NCI-H1930 (cell line): ENCODE results near the gene USP25.

Source experiments
- DNase-seq, 2 experiments: peaks; one replicate each; lab custom pipeline; 2025; lab: John Stamatoyannopoulos, UW

USP25 gene

DNA sequence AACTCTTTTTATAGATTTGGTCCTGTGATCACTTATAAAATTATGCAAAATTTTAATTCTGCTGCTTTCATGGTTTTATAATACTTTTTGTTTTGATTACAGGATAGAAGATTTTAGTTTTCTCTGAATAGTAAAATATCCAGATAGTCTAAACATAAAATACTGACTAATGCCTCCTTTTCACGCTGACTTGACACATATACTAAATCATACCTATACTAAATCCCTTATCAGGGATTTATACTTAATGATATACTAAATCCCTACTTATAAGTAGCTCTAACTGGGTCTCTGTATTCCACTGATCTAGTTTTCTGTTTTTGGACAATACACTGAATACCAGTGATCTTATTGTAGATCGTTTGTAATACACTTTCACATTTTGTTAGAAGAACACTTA lies 128.0 kb downstream of the USP25 start:
- DNase-seq, result no peak

DNA sequence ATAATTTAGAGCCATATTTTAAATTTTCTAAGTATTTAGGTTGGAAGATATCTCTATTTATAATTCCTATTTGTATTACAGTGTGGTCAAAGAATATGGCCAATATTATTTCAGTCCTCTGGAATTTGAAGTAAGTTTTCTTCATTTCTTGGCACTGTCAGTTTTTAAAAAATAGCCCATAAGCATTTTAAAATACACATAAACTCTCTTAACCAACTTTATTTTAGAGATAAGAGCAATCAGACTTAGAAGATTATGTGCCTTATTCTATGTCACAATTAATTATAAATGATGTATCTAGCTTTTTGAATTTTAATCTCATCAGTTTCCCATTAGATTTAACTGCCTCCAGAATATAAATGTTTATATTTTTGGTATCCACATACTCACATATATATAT lies 130.8 kb downstream of the USP25 start:
- no peak for DNase-seq

DNA sequence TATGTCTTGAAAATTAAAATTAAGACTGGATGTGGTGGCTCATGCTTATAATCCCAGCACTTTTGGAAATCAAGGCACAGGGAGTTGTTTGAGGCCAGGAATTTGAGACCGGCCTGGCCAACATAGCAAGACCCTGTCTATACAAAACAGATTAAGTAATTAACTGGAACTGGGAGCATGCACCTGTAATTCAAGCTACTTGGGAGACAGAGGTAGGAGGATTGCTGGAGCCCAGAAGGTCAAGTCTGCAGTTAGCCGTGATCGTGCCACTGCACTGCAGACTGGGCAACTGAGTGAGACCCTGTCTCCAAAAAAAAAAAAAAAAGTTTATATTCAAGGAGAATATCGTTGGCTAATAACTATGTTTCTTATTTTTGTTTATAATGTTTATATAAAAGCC lies 139.2 kb downstream of the USP25 start:
- DNase-seq, result no peak

DNA sequence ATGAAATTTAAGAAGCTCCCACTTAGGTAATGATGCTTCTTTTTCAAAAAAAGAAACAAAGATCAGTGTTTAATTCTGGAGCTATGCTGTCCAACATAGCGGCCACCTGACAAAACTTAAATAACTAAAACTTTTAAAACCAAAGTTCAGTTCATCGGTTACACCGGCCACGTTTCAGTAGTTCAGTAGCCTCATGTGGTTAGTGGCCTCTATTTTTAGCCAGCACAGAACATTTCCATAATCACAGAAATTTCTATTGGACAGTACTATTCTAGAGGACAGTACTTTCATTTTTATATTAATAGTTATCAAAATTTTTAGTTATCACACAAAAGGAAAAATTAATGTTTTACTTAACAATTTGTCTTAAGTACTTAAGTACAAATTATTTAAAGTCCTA lies 141.0 kb downstream of the USP25 start:
- DNase-seq, result no peak

DNA sequence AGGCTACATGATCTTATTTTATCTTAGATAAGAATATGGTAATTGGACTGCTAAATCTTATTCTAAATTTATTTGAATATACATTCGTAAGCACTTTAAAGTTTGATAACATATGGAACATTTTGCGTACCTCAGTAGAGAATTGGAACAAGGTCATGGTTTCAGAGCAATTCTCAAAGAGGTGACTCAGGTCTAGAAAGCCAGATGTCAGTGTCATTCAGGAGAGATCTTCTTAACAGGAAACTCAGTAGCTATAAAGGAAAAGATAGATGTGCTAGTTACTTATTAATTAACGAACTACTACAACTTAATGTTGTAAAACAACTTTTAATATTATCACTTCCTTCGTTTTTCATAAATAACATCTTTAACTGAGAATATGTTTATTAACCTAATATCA lies 142.5 kb downstream of the USP25 start:
- no peak for DNase-seq

DNA sequence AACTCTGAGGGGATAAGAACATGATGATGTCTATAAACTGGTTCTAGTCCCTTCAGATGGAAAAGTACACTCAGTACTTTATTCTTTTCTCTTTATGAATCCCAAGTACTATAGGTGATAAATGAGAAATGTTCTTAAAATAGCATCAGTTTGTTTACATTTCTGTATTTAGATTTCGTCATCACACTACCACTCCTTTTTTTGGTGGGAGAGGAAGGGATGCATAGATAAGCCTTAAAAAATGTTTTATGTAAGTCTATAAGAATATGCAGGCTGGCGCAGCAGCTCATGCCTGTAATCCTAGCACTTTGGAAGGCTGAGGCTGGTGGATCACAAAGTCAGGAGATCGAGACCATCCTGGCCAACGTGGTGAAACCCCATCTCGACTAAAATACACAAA lies 144.8 kb downstream of the USP25 start:
- DNase-seq, result no peak

DNA sequence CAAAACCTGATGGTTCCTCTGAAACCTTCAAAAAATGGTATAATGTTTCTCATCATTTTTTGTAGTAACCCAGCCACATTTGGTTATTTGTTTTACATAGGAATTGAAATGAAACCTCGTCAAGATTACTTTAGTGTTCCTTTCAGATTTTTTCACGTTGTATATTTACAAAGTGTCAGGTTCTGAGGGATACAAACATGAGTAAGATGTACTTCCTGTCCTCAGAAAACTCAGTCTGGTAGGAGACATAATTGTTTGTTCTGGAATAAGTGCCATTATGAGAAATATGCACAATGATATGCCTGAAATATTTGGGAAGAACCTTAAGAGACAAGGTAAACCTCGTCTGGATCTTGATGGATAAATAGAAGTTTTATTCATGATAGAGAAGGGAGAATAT lies 145.5 kb downstream of the USP25 start:
- DNase-seq, result no peak

DNA sequence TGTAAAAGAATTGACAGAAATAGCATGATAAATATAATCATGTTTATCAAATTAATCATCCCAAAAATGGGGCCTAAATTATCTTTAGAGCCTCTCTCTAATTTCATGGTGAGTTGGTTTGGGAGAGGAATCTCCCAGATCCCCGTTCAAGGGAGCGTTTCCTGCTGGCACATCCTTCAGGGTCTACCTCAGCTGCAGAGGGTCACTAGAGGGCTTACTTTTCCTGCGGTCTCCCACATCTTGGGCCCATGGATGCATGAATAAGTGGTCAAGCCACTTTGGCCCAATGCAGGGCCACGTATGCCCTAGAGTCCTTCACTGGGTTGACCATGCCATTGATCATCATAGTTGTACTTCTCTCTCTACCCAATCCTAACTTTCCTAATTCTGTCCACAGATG lies 164.1 kb downstream of the USP25 start:
- no peak for DNase-seq

DNA sequence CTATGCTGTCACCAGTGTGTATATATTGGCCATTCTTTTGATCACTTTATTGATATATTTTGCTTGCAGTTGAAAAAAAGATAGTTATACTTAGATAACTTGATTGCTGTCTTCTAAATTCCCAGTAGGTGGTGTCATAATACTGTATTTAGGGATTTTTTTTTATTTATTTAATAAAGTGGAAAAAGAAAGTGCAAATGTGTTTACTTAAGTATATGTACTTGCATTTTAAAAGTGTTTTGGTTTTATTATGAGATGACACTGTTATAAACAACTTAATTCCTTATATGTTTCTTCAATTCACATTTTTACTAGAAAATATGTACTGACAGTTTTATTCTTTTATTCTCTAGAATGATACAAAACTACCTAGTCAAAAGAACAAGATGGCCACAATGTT lies 164.8 kb downstream of the USP25 start:
- no peak for DNase-seq

DNA sequence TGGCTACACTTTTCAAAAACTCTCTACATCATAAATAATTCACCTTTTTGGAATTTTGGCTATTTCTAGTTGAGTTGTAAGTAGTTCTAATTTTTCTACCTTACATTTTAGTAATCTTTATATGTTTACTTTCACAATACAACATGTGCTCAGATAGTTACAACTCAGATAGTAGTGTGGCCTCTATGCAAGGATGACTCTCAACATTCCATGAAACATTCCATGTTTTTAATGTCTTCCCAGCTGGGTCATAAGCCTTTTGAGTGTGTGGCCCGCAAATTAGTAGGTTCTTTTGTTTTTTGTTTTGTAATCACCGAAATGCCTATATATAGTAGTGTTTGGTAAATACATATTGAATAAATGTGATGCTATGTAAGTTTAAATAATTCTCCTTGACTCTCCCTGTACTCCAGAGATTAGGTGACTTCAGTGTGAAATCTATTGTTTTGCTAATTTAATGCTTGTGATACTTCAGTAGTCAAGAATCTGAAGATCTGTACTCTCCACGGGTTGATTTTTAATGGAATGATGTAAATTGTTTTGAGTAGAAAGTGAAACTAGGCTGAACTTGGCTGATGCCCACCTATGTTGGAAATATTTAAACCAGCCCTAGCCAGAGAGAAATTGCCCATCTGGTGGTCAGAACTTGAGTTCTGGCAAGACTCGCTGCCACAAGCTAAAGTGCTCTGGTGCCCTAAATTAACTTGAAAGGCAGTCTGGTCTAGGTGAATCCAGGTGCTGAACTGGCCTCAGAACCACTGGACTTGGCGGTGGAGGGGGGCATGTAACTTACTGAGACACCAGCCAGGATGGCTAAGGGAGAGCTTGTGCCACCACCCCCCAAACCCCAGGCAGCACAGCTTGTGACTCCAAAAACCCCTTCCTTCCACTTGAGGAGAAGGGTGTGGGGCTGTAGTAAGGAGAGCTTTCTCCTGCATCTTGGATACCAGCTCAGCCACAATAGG lies 165.6 kb downstream of the USP25 start:
- DNase-seq, result no peak

DNA sequence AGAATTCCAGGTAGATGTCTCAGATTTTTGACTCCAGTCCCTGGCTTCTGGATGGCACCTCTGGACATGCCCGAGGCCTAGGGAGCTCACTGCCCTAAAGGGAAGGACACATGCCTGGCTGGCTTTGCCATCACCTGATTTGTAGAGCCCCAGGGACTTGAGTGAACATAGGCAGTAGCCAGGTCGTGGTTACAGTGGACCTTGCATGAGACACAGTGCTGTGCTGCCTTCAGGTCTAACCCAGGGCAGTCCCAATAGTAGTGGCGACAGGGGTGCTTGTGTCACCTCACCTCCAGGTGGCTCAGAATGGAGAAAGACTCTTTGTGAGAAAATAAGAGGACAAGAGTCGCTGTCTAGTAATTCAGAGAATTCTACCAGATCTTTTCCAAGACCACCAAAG lies 166.7 kb downstream of the USP25 start:
- no peak for DNase-seq

DNA sequence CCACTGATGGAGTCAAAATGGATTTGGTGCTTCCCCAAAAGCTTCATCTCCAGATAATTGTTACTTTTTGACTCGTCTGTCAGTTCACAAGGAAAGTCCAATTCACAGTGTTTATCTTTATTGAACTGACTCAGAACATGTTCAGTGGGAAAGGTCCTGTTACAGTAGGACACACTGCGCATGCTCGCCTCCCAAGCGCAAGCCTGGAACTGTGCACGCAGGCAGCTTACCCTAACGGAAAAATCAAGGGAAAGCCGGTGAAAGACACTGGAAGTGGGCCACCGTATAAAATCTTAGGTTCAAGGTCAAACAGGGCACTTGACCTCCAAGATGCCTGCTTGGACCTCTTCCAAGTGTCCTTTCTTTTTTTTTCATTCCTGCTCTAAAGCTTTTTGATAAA lies 174.6 kb downstream of the USP25 start:
- no peak for DNase-seq

DNA sequence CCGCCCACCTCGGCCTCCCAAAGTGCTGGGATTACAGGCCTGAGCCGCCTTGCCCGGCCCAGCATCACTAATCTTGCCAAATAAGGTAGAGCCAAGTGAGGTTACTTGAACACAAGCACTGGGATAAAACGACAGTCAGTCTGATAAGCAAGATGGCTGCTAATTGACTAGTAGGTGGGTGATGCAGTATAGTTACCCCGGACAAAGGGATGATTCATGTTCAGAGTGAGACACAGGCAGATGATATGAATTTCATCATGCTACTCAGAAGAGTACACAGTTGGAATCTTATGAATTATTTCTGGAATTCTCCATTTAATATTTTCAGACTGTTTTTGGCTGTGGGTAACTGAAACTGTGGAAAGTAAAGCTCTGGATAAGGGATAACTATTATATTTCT lies 178.4 kb downstream of the USP25 start:
- no peak for DNase-seq

DNA sequence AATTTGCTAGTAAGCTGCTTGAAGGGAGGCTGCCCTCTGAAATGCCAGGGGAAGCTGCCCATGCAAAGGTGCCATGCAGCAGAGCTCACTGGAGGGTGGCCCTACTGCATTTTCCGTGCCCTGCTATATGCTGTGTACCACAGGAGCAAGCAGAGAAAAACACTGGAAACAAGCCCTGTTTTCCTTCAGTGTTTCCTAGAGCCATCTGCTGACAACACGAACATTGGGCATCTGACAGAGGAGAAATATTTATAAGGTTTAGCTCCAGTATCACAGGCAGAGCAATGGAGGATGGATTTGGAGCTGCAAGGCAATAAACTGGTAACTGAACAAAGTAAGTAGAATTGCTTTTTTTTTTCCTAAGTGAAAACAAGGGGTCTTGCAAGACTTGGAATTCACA lies 198.4 kb downstream of the USP25 start:
- no peak for DNase-seq

DNA sequence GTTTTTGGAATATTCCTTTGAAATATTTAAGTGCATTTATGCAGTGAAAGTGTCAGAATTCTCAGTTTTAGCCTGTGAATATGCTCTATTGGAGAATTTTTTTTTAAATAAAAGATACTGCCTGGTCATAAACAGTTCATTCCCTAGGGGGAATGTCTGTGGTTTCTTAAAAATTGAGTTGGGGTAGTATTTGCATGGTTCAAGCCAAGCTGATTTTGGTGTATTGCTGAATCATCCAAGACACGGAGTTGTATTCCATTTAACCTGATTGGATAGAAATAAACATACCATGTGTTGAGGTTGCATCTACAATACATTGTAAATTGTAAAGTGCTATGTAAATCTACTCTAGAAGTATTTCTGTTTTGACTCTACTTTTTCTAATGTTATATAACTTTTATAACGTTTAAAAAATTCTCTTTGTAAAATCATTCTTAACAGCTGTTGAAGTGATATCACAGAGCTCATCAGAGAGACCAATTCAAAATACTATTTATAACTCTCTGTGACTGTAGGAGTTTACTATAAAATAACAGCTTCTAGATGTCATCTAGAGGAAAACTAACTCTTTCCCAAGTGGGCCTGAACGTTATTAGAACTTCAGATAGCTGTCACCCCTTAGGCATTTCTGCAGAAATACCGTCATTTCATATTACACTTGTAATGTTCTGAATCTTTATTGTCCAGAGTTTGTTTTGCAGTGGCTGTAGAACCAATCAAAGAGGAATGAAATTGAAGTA lies 199.1 kb downstream of the USP25 start:
- DNase-seq, result no peak

DNA sequence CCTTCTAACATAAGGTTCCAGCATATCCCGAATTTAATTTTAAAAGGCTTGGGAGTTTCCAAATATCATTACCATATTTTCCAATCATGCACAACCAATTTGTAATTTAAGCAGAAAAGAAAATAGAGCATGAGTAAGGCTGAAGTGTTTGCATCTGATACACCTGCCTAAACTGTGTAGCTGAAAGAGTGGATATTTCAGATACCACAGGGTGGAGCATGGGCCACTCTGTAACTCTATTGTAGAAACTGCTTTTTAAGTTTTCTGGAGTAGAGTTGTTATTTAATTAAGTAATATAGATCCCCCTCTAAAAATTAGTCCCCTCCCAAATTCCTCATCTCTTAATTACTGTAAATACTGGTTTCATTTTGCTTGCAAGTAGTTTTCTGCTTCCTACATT lies 199.8 kb downstream of the USP25 start:
- no peak for DNase-seq
